DND-41 (cell line): ENCODE measurements around the gene FUCA1.

Source experiments
- CTCF ChIP-seq: IDR thresholded peaks from 2 replicates; pipeline ENCODE4 v1.5.1; 2012; ENCODE audit warnings: borderline replicate concordance, low read length, moderate library complexity, mild to moderate bottlenecking; ENCODE audit not compliant: poor library complexity, severe bottlenecking; ENCODE audit errors: extremely low read depth
- EZH2 ChIP-seq: IDR thresholded peaks from 3 replicates; pipeline ENCODE4 v1.6.1; 2012; ENCODE audit warnings: borderline replicate concordance, low read depth, mild to moderate bottlenecking, moderate library complexity, low read length, inconsistent platforms; ENCODE audit not compliant: severe bottlenecking

GRCh38 chr1:23801876-23802275 is 66.2 kb downstream of the FUCA1 start:
- TF ChIP-seq EZH2 = no peak
- TF ChIP-seq CTCF = no peak
